SIG-M5 treated with dmso at 0.1 percent for 504 hours (cell line): ENCODE measurements around the gene TXNRD2.
A peak's percentile ranks its signal among the peaks of the same experiment; 100 is the strongest.

Experiments used
- DNase-seq: peaks from one replicate; lab custom pipeline; 2025; ENCODE audit not compliant: unreplicated experiment; lab: John Stamatoyannopoulos, UW

Gene TXNRD2

GRCh38 chr22:19905347-19906276, 36.0 kb downstream of the TXNRD2 start:
- no peak for DNase-seq

GRCh38 chr22:19904935-19905334, 36.7 kb downstream of the TXNRD2 start:
- DNase-seq, result no peak

- DNase-seq, result no peak
These were observed 37.3 kb downstream of the TXNRD2 start for GRCh38 chr22:19904174-19904856.

- no peak for DNase-seq
These were observed 38.1 kb downstream of the TXNRD2 start for GRCh38 chr22:19903513-19903912.

- no peak for DNase-seq
These were observed 38.6 kb downstream of the TXNRD2 start for GRCh38 chr22:19903031-19903430.

- no peak for DNase-seq
These were observed 39.3 kb downstream of the TXNRD2 start for GRCh38 chr22:19902245-19902715.

- no peak for DNase-seq
These were observed 39.9 kb downstream of the TXNRD2 start for GRCh38 chr22:19901577-19902244.

GRCh38 chr22:19900707-19901436, 40.7 kb downstream of the TXNRD2 start:
- DNase-seq, result no peak

GRCh38 chr22:19898831-19899567, 42.6 kb downstream of the TXNRD2 start:
- DNase-seq, result no peak

- no peak for DNase-seq
These were observed 43.5 kb downstream of the TXNRD2 start for GRCh38 chr22:19898145-19898544.

GRCh38 chr22:19897726-19898125, 43.9 kb downstream of the TXNRD2 start:
- no peak for DNase-seq

GRCh38 chr22:19896665-19897355, 44.8 kb downstream of the TXNRD2 start:
- no peak for DNase-seq

- DNase-seq, result no peak
These were observed 46.3 kb downstream of the TXNRD2 start for GRCh38 chr22:19895160-19895849.

GRCh38 chr22:19893363-19893762, 48.3 kb downstream of the TXNRD2 start:
- DNase-seq, result no peak

GRCh38 chr22:19892925-19893324, 48.7 kb downstream of the TXNRD2 start:
- no peak for DNase-seq

- DNase-seq, result no peak
These were observed 49.2 kb downstream of the TXNRD2 start for GRCh38 chr22:19892257-19892879.

GRCh38 chr22:19891317-19892256, 50.0 kb downstream of the TXNRD2 start:
- DNase-seq, result peak; percentile 17
